Measurements from ENCODE around the gene HDGFL3. TPM values are rescaled to one million over a fixed set of nuclear protein-coding genes. Genes with fewer than 3 reads are reported as not detected.

Gene HDGFL3
- total RNA-seq: 26.2 and 43.1 TPM in 2 replicates
- 59.1 and 67.2 TPM in 2 replicates for polyA plus RNA-seq
- polyA plus RNA-seq (2012): 51.3 and 56.0 TPM in 2 replicates
- polyA minus RNA-seq (ENCODE audit: low replicate concordance): 2.2 and 4.0 TPM in 2 replicates

DNA sequence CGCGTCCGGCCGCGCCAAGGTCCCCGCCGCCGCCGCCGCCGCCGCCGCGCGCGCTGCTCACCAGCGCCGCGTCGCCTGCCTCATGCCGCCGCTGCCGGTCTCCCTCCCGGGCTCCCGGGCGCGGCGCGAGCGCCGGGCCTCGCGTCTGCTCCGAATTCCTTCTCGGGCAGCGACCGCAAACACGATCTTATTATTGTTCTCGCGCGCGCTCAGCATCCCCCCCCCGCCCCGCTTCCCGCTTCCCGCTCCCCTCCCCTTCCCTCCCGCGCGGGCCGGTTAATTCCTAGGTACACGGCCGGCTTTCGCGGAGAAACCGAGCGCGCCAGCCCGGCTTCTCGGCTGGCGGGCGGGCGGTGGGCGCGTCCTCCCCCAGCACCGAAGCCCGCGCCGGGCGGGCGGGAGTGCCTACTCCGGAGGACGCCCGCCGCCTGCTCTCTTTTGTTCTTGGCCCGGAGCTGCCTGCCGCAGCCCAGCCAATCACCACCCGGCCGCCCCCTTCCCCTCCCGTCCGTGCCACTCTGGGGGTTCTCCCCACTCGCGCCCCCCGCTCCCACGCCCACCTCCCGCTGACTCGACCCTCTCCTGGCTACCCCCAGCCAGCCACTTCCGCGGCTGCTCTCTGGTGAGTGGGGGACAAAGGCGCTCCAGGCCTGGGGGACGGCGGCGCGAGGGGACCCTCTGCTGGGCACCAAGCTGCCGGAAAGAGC, at the start of gene HDGFL3:
TSS of gene HDGFL3 (minus strand) at position 164 of the 707 bp plus-strand sequence. CDS start 409 bp downstream, outside the sequence.
- peak within 1 kb of the TSS; percentile 79 to 87 (median 84) for H3K4me3 ChIP-seq (replicated peaks in 1 of 4; ENCODE audit: control extremely low read depth in 1 of 4, insufficient read depth in 1 of 4, low read depth in 3 of 4, low read length in 4 of 4)
- H3K27ac ChIP-seq (ENCODE audit: insufficient read depth, low read length): peak within 1 kb of the TSS; percentile 87
- peak within 1 kb of the TSS; percentile 71 for H3K4me2 ChIP-seq (ENCODE audit: extremely low read depth, insufficient read depth, low read length)
- H2AFZ ChIP-seq (ENCODE audit: low read length): peak within 1 kb of the TSS; percentile 82
- H4K20me1 ChIP-seq (ENCODE audit: control insufficient read depth, extremely low read depth, insufficient read depth, low read length): no peaks in the 10 kb centered on the region
- H3K4me1 ChIP-seq (ENCODE audit: control insufficient read depth, extremely low read depth, insufficient read depth, low read length): no peaks in the 10 kb centered on the region
- H3K9me3 ChIP-seq (ENCODE audit: control insufficient read depth, insufficient read depth, low read depth, low read length): no peaks in the 10 kb centered on the region
- no peaks in the 10 kb centered on the region for H3K27me3 ChIP-seq (ENCODE audit: control insufficient read depth, insufficient read depth, low read length)
- no peaks in the 10 kb centered on the region for H3K36me3 ChIP-seq (ENCODE audit: control insufficient read depth, insufficient read depth, low read length)
- H3K9ac ChIP-seq (ENCODE audit: insufficient read depth, low read length): peak within 1 kb of the TSS; percentile 87
- peak; percentile 60 to 65 for DNase-seq (ENCODE audit: low read depth in 2 of 2)
- peaks cover 38% of the 10 kb centered on the region for H3K79me2 ChIP-seq (ENCODE audit: control insufficient read depth, insufficient read depth, low read length)
- no peak for TF ChIP-seq EZH2 (IDR thresholded peaks at IDR 0.05; ENCODE audit: low read length, missing control alignments)
- TF ChIP-seq CTCF (conservative IDR thresholded peaks at IDR 0.05 in 1 of 2, IDR thresholded peaks at IDR 0.05 in 1 of 2; ENCODE audit: low read depth in 1 of 2, low read length in 2 of 2): no peak

- Histone ChIP-seq H3K36me3 (ENCODE audit: control insufficient read depth, insufficient read depth, low read length) (no peaks in the 10 kb centered on the region), H3K9ac (ENCODE audit: insufficient read depth, low read length) (no peak overlapping the region), H3K4me2 (ENCODE audit: extremely low read depth, insufficient read depth, low read length) (no peak overlapping the region), H3K27me3 (ENCODE audit: control insufficient read depth, insufficient read depth, low read length) (peaks cover 9% of the 10 kb centered on the region), H3K4me3 (replicated peaks in 1 of 4; ENCODE audit: control extremely low read depth in 1 of 4, insufficient read depth in 1 of 4, low read depth in 3 of 4, low read length in 4 of 4) (no peak overlapping the region), H4K20me1 (ENCODE audit: control insufficient read depth, extremely low read depth, insufficient read depth, low read length) (no peaks in the 10 kb centered on the region), H3K9me3 (ENCODE audit: control insufficient read depth, insufficient read depth, low read depth, low read length) (no peaks in the 10 kb centered on the region), H3K27ac (ENCODE audit: insufficient read depth, low read length) (no peak overlapping the region), H3K4me1 (ENCODE audit: control insufficient read depth, extremely low read depth, insufficient read depth, low read length) (no peaks in the 10 kb centered on the region), H2AFZ (ENCODE audit: low read length) (no peak overlapping the region), H3K79me2 (ENCODE audit: control insufficient read depth, insufficient read depth, low read length) (no peaks in the 10 kb centered on the region)
- TF ChIP-seq CTCF (conservative IDR thresholded peaks at IDR 0.05 in 1 of 2, IDR thresholded peaks at IDR 0.05 in 1 of 2; ENCODE audit: low read depth in 1 of 2, low read length in 2 of 2): no peak
- no peak for TF ChIP-seq EZH2 (IDR thresholded peaks at IDR 0.05; ENCODE audit: low read length, missing control alignments)
- peak in 1 of 2 donors; percentile 11 for DNase-seq (ENCODE audit: low read depth in 2 of 2)
Measured at GRCh38 chr15:83250781-83251180, 43.2 kb upstream of the HDGFL3 start.

DNA sequence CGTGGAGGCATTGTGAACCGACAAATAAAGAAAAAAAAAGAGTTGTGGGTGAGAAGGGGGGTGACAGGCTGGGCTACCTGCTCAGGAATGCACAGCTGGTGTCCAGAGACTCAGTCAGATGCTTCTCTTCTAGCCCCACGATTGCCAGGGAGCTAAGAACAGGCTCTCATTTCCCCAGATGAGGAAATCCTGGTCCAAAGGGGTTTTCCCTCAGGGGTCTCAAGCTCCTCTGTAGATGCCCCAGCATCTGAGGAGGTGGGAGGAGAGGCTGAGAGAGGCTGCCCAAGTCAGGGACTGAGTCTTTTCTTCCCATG, 41.4 kb upstream of the HDGFL3 start:
- Histone ChIP-seq H2AFZ (ENCODE audit: low read length) (no peak overlapping the region), H3K27ac (ENCODE audit: insufficient read depth, low read length) (no peak overlapping the region), H3K4me2 (ENCODE audit: extremely low read depth, insufficient read depth, low read length) (no peak overlapping the region), H3K4me1 (ENCODE audit: control insufficient read depth, extremely low read depth, insufficient read depth, low read length) (no peaks in the 10 kb centered on the region), H3K9me3 (ENCODE audit: control insufficient read depth, insufficient read depth, low read depth, low read length) (no peaks in the 10 kb centered on the region), H3K79me2 (ENCODE audit: control insufficient read depth, insufficient read depth, low read length) (no peaks in the 10 kb centered on the region), H3K9ac (ENCODE audit: insufficient read depth, low read length) (no peak overlapping the region), H3K36me3 (ENCODE audit: control insufficient read depth, insufficient read depth, low read length) (no peaks in the 10 kb centered on the region), H3K27me3 (ENCODE audit: control insufficient read depth, insufficient read depth, low read length) (peaks cover 9% of the 10 kb centered on the region), H4K20me1 (ENCODE audit: control insufficient read depth, extremely low read depth, insufficient read depth, low read length) (no peaks in the 10 kb centered on the region), H3K4me3 (replicated peaks in 1 of 4; ENCODE audit: control extremely low read depth in 1 of 4, insufficient read depth in 1 of 4, low read depth in 3 of 4, low read length in 4 of 4) (no peak overlapping the region)
- TF ChIP-seq EZH2 (IDR thresholded peaks at IDR 0.05; ENCODE audit: low read length, missing control alignments): no peak
- TF ChIP-seq CTCF (conservative IDR thresholded peaks at IDR 0.05 in 1 of 2, IDR thresholded peaks at IDR 0.05 in 1 of 2; ENCODE audit: low read depth in 1 of 2, low read length in 2 of 2): no peak
- DNase-seq (ENCODE audit: low read depth in 2 of 2): no peak

All from fibroblast of lung (primary cell).